K562 (cell line): Measurements from ENCODE around the gene C11orf91. TPM values are rescaled to one million over a fixed set of nuclear protein-coding genes. Genes with fewer than 3 reads are reported as not detected.

ENCODE experiments used
- ATAC-seq: fragments of 200-7000 bp; cut with Tn5 transposase; 3 replicates; pipeline ENCODE4 v1.9.1; 2020; ENCODE audit warnings: moderate library complexity
- BruUV-seq: library from RNA; stranded (reverse); fragments of 400-500 nt; replicated peaks from 2 replicates; lab custom pipeline; 2021; lab: Mats Ljungman, UMichigan
- CTCF ChIA-PET: fragments of 300-600 bp; formaldehyde crosslinking; extraction: SDS; loops from one replicate; lab custom pipeline; 2021; ENCODE audit warnings: low intra/inter-chr PET ratio; lab: Yijun Ruan, JAX
- POLR2A ChIA-PET: fragments of 300-600, 350-650 bp; sonication (Branson Sonifier 250); formaldehyde crosslinking; extraction: SDS; loops from one replicate; lab custom pipeline; 2021; ENCODE audit warnings: antibody characterized with exemption, inconsistent platforms; lab: Yijun Ruan, JAX
- DNase-seq, 4 experiments: peaks; one replicate each; pipeline versions ENCODE4 v3.0.0 to v3.0.0-alpha.2; 2011 to 2018; ENCODE audit warnings: low spot score in 3 of 4, mixed read lengths in 3 of 4; ENCODE audit errors: extremely low read depth in 1 of 4
- FAIRE-seq: peaks from 2 replicates; lab custom pipeline; 2011; peaks lifted over from hg19 to GRCh38; lab: Jason Lieb, UNC
- H2AFZ ChIP-seq: 2 replicates; pipeline ENCODE4 v1.6.0; 2011; ENCODE audit warnings: low read depth, low read length, control low read depth, inconsistent platforms
- H3K27ac ChIP-seq: fragments of 200-600 bp; 3 replicates; pipeline ENCODE4 v1.8.0; 2011; ENCODE audit warnings: low read depth, mild to moderate bottlenecking, control low read depth, inconsistent platforms, low read length, moderate library complexity, mixed read lengths; ENCODE audit errors: extremely low read depth
- H3K27me3 ChIP-seq, 2 experiments: fragments of 300-600 bp in 1 of 2; 2 replicates in 1 of 2; 3 replicates in 1 of 2; pipeline versions ENCODE4 v1.6.0 to v1.8.0; 2011; ENCODE audit warnings: inconsistent platforms in 2 of 2, low read length in 2 of 2, mild to moderate bottlenecking in 1 of 2, mixed read lengths in 1 of 2, moderate library complexity in 1 of 2; ENCODE audit not compliant: control insufficient read depth in 2 of 2, insufficient read depth in 2 of 2
- H3K36me3 ChIP-seq: fragments of 300-600 bp; 3 replicates; pipeline ENCODE4 v1.8.0; 2011; ENCODE audit warnings: mild to moderate bottlenecking, low read length, inconsistent platforms; ENCODE audit not compliant: control insufficient read depth, insufficient read depth
- H3K4me1 ChIP-seq, 2 experiments: fragments of 200-600 bp in 1 of 2; replicated peaks in 1 of 2; 2 replicates in 1 of 2; 3 replicates in 1 of 2; pipeline versions ENCODE4 v1.5.1 to v1.8.0; 2011; ENCODE audit warnings: inconsistent platforms in 2 of 2, low read length in 2 of 2, mild to moderate bottlenecking in 1 of 2, mixed read lengths in 1 of 2, moderate library complexity in 1 of 2; ENCODE audit not compliant: control insufficient read depth in 2 of 2, insufficient read depth in 2 of 2
- H3K4me2 ChIP-seq: 2 replicates; pipeline ENCODE4 v1.6.1; 2011; ENCODE audit warnings: low read length, control low read depth, inconsistent platforms, mixed read lengths; ENCODE audit not compliant: insufficient read depth
- H3K4me3 ChIP-seq: fragments of 200-600 bp; sonication (generic), shearing (Covaris generic); 2 replicates; pipeline ENCODE4 v1.5.1; 2016; ENCODE audit warnings: control low read depth, inconsistent platforms
- H3K79me2 ChIP-seq: fragments of 200-600 bp; 3 replicates; pipeline ENCODE4 v1.8.0; 2011; ENCODE audit warnings: low read length, inconsistent platforms; ENCODE audit not compliant: control insufficient read depth, insufficient read depth
- H3K9ac ChIP-seq, 2 experiments: 2 replicates each; pipeline versions ENCODE4 v1.6.0 to v1.6.1; 2011; ENCODE audit warnings: low read depth in 2 of 2, low read length in 2 of 2, control low read depth in 1 of 2, inconsistent platforms in 1 of 2, mild to moderate bottlenecking in 1 of 2, mixed read lengths in 1 of 2; ENCODE audit not compliant: insufficient read depth in 1 of 2
- H3K9me1 ChIP-seq: one replicate; pipeline ENCODE4 v1.6.0; 2011; ENCODE audit warnings: inconsistent platforms, mild to moderate bottlenecking, low read length, moderate library complexity; ENCODE audit not compliant: control insufficient read depth, insufficient read depth
- H3K9me3 ChIP-seq: replicated peaks from 2 replicates; pipeline ENCODE4 v1.5.1; 2011; ENCODE audit warnings: low read depth, low read length, inconsistent platforms; ENCODE audit not compliant: control insufficient read depth, insufficient read depth
- H4K20me1 ChIP-seq: replicated peaks from 2 replicates; pipeline ENCODE4 v1.6.1; 2011; ENCODE audit warnings: low read length, inconsistent platforms, mixed read lengths; ENCODE audit not compliant: control insufficient read depth, insufficient read depth
- ATF7 ChIP-seq: fragments of 450-650 bp; IDR thresholded peaks from 2 replicates; pipeline ENCODE4 v1.7.1; 2014; ENCODE audit warnings: mild to moderate bottlenecking, moderate library complexity
- DDX20 ChIP-seq: fragments of 450-650 bp; IDR thresholded peaks from 2 replicates; pipeline ENCODE4 v1.6.1; 2016; ENCODE audit warnings: missing genetic modification characterization, low read depth, mild to moderate bottlenecking, missing compliant biosample characterization, moderate library complexity
- ETV1 ChIP-seq: fragments of 450-650 bp; conservative IDR thresholded peaks from 2 replicates; pipeline ENCODE4 v1.6.1; 2016; ENCODE audit warnings: missing genetic modification characterization, control low read depth, low read depth, missing compliant biosample characterization
- FIP1L1 ChIP-seq: fragments of 200-400 bp; formaldehyde crosslinking; IDR thresholded peaks from 2 replicates; pipeline ENCODE4 v1.6.1; 2018; ENCODE audit warnings: mild to moderate bottlenecking, low read depth, low read length; ENCODE audit not compliant: poor library complexity, severe bottlenecking
- FOXA1 ChIP-seq: fragments of 450-650 bp; IDR thresholded peaks from 2 replicates; pipeline ENCODE4 v1.6.1; 2016; ENCODE audit warnings: mild to moderate bottlenecking, borderline replicate concordance
- GTF2E2 ChIP-seq: fragments of 200-800 bp; sonication (Bioruptor generic); IDR thresholded peaks from 2 replicates; pipeline ENCODE4 v1.6.1; 2016; ENCODE audit warnings: missing genetic modification characterization, missing compliant biosample characterization
- HES1 ChIP-seq: fragments of 450-650 bp; IDR thresholded peaks from 2 replicates; pipeline ENCODE4 v1.6.1; 2016; ENCODE audit warnings: low read depth, mild to moderate bottlenecking, moderate library complexity
- HOMEZ ChIP-seq: fragments of 250-450 bp; sonication (Bioruptor Pico); IDR thresholded peaks from 2 replicates; pipeline ENCODE4 v1.4.0; 2020; ENCODE audit warnings: mild to moderate bottlenecking, moderate library complexity
- PHF8 ChIP-seq: fragments of 200-600 bp; sonication (generic); IDR thresholded peaks from 2 replicates; pipeline ENCODE4 v1.6.1; 2012; ENCODE audit warnings: mixed run types, mild to moderate bottlenecking, inconsistent platforms, low read length, moderate library complexity, borderline replicate concordance
- RBM39 ChIP-seq: fragments of 200-400 bp; formaldehyde crosslinking; optimal IDR thresholded peaks from 2 replicates; pipeline ENCODE3; 2018; ENCODE audit warnings: low read depth, low read length
- ZNF695 ChIP-seq: fragments of 450-650 bp; formaldehyde crosslinking; IDR thresholded peaks from 2 replicates; pipeline ENCODE4 v1.4.0; 2020; ENCODE audit warnings: mild to moderate bottlenecking, moderate library complexity
- WGBS: fragments of 100-300 bp; shearing (Covaris generic); methylation state at CpG from one replicate; pipeline ENCODE4 v1.1.6; 2016; ENCODE audit warnings: low coverage, mixed read lengths; ENCODE audit not compliant: insufficient coverage; ENCODE audit errors: missing lambda C conversion rate; 5-methylcytosine and 5-hydroxymethylcytosine counted together
- in situ Hi-C: fragments of 300-500 bp; cut with MboI; formaldehyde crosslinking; loops from 4 replicates; pipeline ENCODE4 v1.15.0; 2018; ENCODE audit warnings: inconsistent platforms, mixed read lengths
- intact Hi-C: fragments of 100-400 bp; cut with micrococcal nuclease; formaldehyde crosslinking; loops from 2 replicates; pipeline ENCODE4 v1.14.2; 2022
- polyA plus RNA-seq, 8 experiments: library from polyadenylated mRNA; depleted of rRNA in 4 of 8; stranded (reverse) in 5 of 8; unstranded in 3 of 8; fragments of >200 nt; fragmentation: Nextera tagmentation in 2 of 8; fragmentation: Illumina TruSeq in 1 of 8; extraction: Ambion mirVana in 2 of 8; extraction: Trizol in 1 of 8; gene quantifications; 2 replicates each; pipeline versions ENCODE4 v1.2.1 to v1.2.3, GENCODE V29; 2011 to 2014; ENCODE audit warnings: inconsistent platforms in 1 of 8, missing spikeins in 1 of 8
- total RNA-seq, 7 experiments: library from RNA; depleted of rRNA in 6 of 7; stranded (reverse); fragments of >200 nt in 6 of 7; fragmentation: Illumina TruSeq in 2 of 7; extraction: Trizol in 2 of 7; gene quantifications; 2 replicates each; pipeline versions ENCODE4 v1.2.1 to v1.2.3, GENCODE V29; 2011 to 2021; ENCODE audit warnings: low replicate concordance in 1 of 7

Gene C11orf91
- total and polyA plus RNA-seq, 9 of the 15 experiments (the other 6 are each of a cell fraction or from before 2014, with no cell fraction given) = not detected

- CTCF ChIA-PET = no interaction called here
- Histone ChIP-seq H2AFZ (no peak overlapping the region), H3K36me3 (no peaks in the 10 kb centered on the region), H3K9me3 (no peaks in the 10 kb centered on the region), H3K4me2 (no peak overlapping the region), H3K27me3 (peaks cover 16 to 42% of the 10 kb centered on the region in 2 experiments; a peak in 4 of 5 replicates), H3K4me3 (no peak overlapping the region), H4K20me1 (0 out of 2 replicates have a peak, but pooled peaks cover under 1% of the 10 kb centered on the region), H3K4me1 (peaks cover 0 to 3% of the 10 kb centered on the region in 2 experiments; a peak in 1 of 5 replicates), H3K9ac (no peak overlapping the region), H3K79me2 (no peaks in the 10 kb centered on the region), H3K27ac (no peak overlapping the region), H3K9me1 (no peaks in the 10 kb centered on the region)
- intact Hi-C loops = no loop called here
- TF ChIP-seq ETV1 (peak; percentile 20; the same call in 1 of the 2 replicates), PHF8 (no peak)
- POLR2A ChIA-PET = no interaction called here
- DNase-seq (no peak), FAIRE-seq (no peak), ATAC-seq (no peak)
- WGBS = 5% methylated on average over 6 of the region's 6 CpGs
- in situ Hi-C loops = no loop called here
- BruUV-seq = no TSS peak
Measured at GRCh38 chr11:33668468-33668825, 32.2 kb downstream of the C11orf91 start.

GRCh38 chr11:33667819-33668467 lies 32.7 kb downstream of the C11orf91 start:
- BruUV-seq = no TSS peak
- no peak for TF ChIP-seq GTF2E2 (tag)
- no peak for TF ChIP-seq FIP1L1
- TF ChIP-seq ATF7 = no peak
- no peak for TF ChIP-seq HES1
- no peak for TF ChIP-seq DDX20
- TF ChIP-seq HOMEZ (CRISPR knock-in tag) = no peak
- TF ChIP-seq ZNF695 (CRISPR knock-in tag) = no peak
- no peak for TF ChIP-seq FOXA1
- TF ChIP-seq RBM39 = no peak

More at GRCh38 chr11:33667819-33668467, 32.7 kb downstream of the C11orf91 start:
- H3K4me3 ChIP-seq = no peak overlapping the region
- 0 out of 2 replicates have a peak, but pooled peaks cover 5% of the 10 kb centered on the region for H4K20me1 ChIP-seq
- H3K4me2 ChIP-seq = no peak overlapping the region
- FAIRE-seq (no peak), DNase-seq (no peak), ATAC-seq (no peak; the same call in 2 of the 3 replicates)
- no peak overlapping the region for H3K27ac ChIP-seq
- H3K9me1 ChIP-seq = no peaks in the 10 kb centered on the region
- peaks cover 16 to 42% of the 10 kb centered on the region in 2 experiments; a peak in 4 of 5 replicates for H3K27me3 ChIP-seq
- ChIA-PET POLR2A (interaction anchor here (0.5 to 1.0 kb wide), 2 partner anchors 11 to 13 kb away, joined by 3 to 4 read pairs; no protein-coding TSS in a partner anchor), CTCF (no interaction called here)
- H3K4me1 ChIP-seq = peaks cover 0 to 3% of the 10 kb centered on the region in 2 experiments; a peak in 1 of 5 replicates
- in situ Hi-C loops = no loop called here
- H3K9ac ChIP-seq = 0 out of 4 replicates have a peak overlapping the region, but pooled peaks of 1 of the 2 experiments have one; percentile 15
- 7% methylated on average over 18 of the region's 18 CpGs for WGBS
- H3K36me3 ChIP-seq = no peaks in the 10 kb centered on the region
- intact Hi-C loops = no loop called here
- no peaks in the 10 kb centered on the region for H3K9me3 ChIP-seq
- no peaks in the 10 kb centered on the region for H3K79me2 ChIP-seq
- H2AFZ ChIP-seq = no peak overlapping the region
